DMS153 (cell line): Measurements from ENCODE around the gene ZNF554.

ENCODE experiments used
- DNase-seq: peaks from one replicate; lab custom pipeline; 2025; lab: John Stamatoyannopoulos, UW

The ZNF554 gene

GRCh38 chr19:2827840-2828489 is 8.3 kb downstream of the ZNF554 start:
- no peak for DNase-seq

GRCh38 chr19:2834294-2834871 is 14.7 kb downstream of the ZNF554 start:
- no peak for DNase-seq

- DNase-seq, result no peak
These were observed 17.8 kb downstream of the ZNF554 start for GRCh38 chr19:2837430-2837829.

- DNase-seq, result peak; percentile 86
These were observed 21.4 kb downstream of the ZNF554 start, which contains the start of gene ZNF555 for GRCh38 chr19:2840794-2841791. TSS of gene ZNF555 (plus strand) at chr19:2841475. CDS start at chr19:2841573, 98 bp downstream.

- DNase-seq, result no peak
These were observed 22.3 kb downstream of the ZNF554 start for GRCh38 chr19:2841855-2842574.

GRCh38 chr19:2845107-2845506 is 25.4 kb downstream of the ZNF554 start:
- DNase-seq, result no peak

DNA sequence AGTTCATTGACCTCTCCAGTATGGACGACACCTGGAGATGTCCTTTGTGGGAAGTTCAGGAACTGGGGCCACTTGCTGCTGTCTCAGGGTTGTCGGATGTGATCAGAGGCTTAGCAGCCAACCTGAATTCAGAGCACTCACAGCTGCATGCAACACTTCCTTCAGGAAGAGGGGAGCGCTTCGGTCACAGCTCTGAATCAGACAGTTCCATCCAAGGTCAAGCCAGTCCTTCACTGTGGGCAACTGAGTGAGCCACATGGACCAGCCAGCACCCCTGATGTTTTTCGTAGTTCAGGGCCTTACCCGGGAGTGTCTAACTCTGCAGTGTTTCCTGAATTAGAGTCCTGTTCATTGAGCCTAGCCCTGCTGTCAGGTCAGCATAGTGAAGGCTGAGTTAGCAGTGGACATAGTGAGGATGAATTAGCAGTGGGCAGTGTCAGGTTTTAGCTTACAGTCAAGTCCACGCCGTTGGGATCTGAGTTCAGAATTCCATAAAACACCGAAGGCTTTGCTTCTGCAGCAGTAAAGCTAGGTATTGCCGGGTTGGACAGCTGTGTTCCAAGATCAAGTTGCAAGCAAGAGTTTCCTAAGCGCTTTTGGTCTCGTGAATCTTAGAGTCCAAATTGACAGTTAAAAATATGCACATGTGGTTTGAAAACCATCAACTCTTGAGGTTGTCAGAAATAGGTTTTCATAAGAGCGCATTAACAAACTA is 26.7 kb downstream of the ZNF554 start:
- DNase-seq, result no peak

GRCh38 chr19:2847507-2847906 is 27.8 kb downstream of the ZNF554 start:
- DNase-seq, result no peak

GRCh38 chr19:2848616-2849015 is 28.9 kb downstream of the ZNF554 start:
- no peak for DNase-seq

GRCh38 chr19:2850256-2850925 is 30.7 kb downstream of the ZNF554 start:
- DNase-seq, result no peak

- no peak for DNase-seq
These were observed 32.9 kb downstream of the ZNF554 start for GRCh38 chr19:2852598-2852997.

DNA sequence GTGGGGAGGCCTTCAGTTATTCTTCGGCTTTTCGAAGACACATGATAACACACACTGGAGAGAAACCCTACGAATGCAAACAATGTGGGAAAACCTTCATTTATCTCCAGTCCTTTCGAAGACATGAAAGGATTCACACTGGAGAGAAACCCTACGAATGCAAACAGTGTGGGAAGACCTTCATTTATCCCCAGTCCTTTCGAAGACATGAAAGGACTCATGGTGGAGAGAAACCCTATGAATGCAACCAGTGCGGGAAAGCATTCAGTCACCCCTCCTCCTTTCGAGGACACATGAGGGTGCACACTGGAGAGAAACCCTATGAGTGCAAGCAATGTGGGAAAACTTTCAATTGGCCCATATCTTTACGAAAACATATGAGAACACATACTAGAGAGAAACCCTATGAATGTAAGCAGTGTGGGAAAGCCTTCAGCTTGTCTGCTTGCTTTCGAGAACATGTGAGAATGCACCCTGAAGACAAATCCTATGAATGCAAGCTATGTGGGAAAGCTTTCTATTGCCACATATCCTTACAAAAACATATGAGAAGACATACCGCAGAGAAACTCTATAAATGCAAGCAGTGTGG is 33.4 kb downstream of the ZNF554 start:
- no peak for DNase-seq

DNA sequence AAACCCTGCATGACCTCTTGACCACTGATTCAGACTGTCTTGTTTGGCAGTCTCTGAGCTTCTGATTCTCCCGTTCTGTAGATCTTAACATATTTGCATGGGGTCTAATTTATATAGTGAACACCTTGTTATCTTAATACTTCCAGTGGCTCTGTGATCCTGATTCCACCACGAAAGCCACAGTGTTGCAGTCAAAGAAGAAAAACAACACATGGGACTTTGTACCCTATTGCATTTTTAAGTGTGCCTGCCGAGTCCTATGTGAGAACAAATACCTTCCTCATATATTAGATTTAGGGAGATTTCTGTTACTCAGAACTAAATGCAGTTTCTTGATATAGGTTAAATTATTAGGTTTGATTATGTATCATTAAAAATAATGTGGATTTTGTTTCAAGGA is 35.2 kb downstream of the ZNF554 start:
- no peak for DNase-seq

- no peak for DNase-seq
These were observed 36.9 kb downstream of the ZNF554 start for GRCh38 chr19:2856457-2857050.

GRCh38 chr19:2858864-2859263 is 39.2 kb downstream of the ZNF554 start:
- DNase-seq, result no peak

DNA sequence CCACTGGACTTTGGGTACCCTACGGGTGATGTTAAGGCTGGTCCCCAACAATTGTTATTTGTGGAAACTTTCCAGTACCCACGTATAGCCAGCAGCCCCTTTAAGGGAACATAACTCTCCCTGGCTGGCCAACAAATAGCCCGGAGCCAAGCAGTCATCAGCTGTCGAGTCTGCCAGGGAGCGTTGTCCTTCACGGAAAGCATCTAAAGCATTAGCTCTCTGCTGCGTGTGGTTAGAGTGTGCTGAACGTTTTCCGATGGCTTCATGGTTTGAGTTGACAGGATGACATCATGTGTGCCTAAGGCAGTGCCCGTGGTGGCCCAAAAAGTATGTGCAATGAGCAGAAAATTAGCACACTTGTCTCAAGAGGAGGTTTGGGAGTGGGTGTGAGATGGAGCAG is 44.1 kb downstream of the ZNF554 start:
- DNase-seq, result no peak

- no peak for DNase-seq
These were observed 45.8 kb downstream of the ZNF554 start for GRCh38 chr19:2865334-2866100.

GRCh38 chr19:2866495-2867024 is 46.9 kb downstream of the ZNF554 start:
- no peak for DNase-seq
